Left lung (tissue), 10 donors: ENCODE data around the gene HKDC1. TPM values are rescaled to one million over a fixed set of nuclear protein-coding genes. Genes with fewer than 3 reads are reported as not detected.

Source experiments
- ATAC-seq: fragments of 200-7000 bp; cut with Tn5 transposase; one replicate; pipeline ENCODE4 v1.9.1; 2020; ENCODE audit warnings: moderate library complexity
- DNase-seq, 4 donors: peaks; one replicate each; pipeline ENCODE4 v3.0.0-alpha.2; 2013 to 2020
- H3K27ac ChIP-seq, 2 donors: fragments of 200-600 bp; sonication (generic) in 1 of 2; one replicate each; pipeline versions ENCODE4 v1.5.0 to v1.8.0; 2020 to 2021
- H3K27me3 ChIP-seq, 2 donors: fragments of 200-600 bp; sonication (generic) in 1 of 2; one replicate each; pipeline versions ENCODE4 v1.5.0 to v1.8.0; 2020 to 2021
- H3K36me3 ChIP-seq, 2 donors: fragments of 200-600 bp; sonication (generic) in 1 of 2; one replicate each; pipeline versions ENCODE4 v1.5.0 to v1.8.0; 2020 to 2021
- H3K4me1 ChIP-seq, 2 donors: fragments of 200-600 bp; one replicate each; pipeline ENCODE4 v1.8.0; 2021
- H3K4me3 ChIP-seq, 2 donors: fragments of 200-600 bp; sonication (generic) in 1 of 2; one replicate each; pipeline versions ENCODE4 v1.5.0 to v1.8.0; 2020 to 2021; ENCODE audit warnings: mild to moderate bottlenecking in 1 of 2
- H3K9me3 ChIP-seq, 2 donors: fragments of 200-600 bp; sonication (generic) in 1 of 2; one replicate each; pipeline versions ENCODE4 v1.5.0 to v1.8.0; 2020 to 2021
- intact Hi-C, 2 donors: fragments of 100-400 bp; cut with DNase I; formaldehyde crosslinking; loops; one replicate each; pipeline versions ENCODE4 v1.11.2 to v1.14.2; 2022
- polyA plus RNA-seq, 6 donors: library from polyadenylated mRNA; unstranded; fragments of 120-200 nt; gene quantifications; one replicate each; pipeline ENCODE4 v1.2.1, GENCODE V29; 2013; ENCODE audit not compliant: insufficient read length in 6 of 6
- total RNA-seq, 2 donors: library from RNA; stranded (reverse); fragmentation: NEBNext Ultra II Directional; extraction: Animal tissue kit (Norgen Biotek cat#: 25700); gene quantifications; one replicate each; pipeline ENCODE4 v1.2.1, GENCODE V29; 2021
- TF ChIP-seq, protein P1 (sequence below), 2 donors: fragments of 200-600 bp; sonication (generic) in 1 of 2; IDR thresholded peaks; one replicate each; pipeline versions ENCODE4 v1.5.0 to v1.8.0; 2021; ENCODE audit warnings: antibody characterized with exemption in 2 of 2
- donor health status: DM: no; HTN: yes; CAD: no.
- donor health status: DM: no; HTN: no; CAD: no.

HKDC1 gene
- total and polyA plus RNA-seq, 8 donors = 0.71 to 9.7 (median 4.3) TPM

DNA sequence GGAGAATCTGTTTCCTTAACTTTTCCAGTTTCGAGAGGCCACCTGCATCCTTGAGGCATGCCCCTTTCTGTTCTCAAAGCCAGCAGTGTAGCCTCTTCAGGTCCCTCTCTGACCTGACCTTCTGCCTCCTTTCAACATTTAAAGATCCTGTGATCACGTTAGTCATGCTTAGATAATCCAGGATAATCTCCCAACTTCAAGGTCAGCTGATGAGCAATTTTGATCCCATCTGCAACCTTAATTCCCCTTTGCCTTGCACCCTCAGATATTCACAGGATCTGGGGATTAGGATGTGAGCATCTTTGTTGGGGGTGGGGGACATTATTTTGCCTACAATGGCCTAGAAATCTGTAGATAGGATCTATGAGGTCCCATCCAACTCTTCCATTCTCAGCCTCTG, 8.0 kb downstream of the HKDC1 start:
- intact Hi-C loops = no loop called here
- no peaks in the 10 kb centered on the region for H3K27me3 ChIP-seq
- no peak overlapping the region for H3K27ac ChIP-seq
- H3K36me3 ChIP-seq = no peaks in the 10 kb centered on the region
- DNase-seq (no peak), ATAC-seq (no peak)
- H3K4me1 ChIP-seq = peaks cover 0 to 14% of the 10 kb centered on the region in 2 donors
- TF ChIP-seq, protein P1, sequence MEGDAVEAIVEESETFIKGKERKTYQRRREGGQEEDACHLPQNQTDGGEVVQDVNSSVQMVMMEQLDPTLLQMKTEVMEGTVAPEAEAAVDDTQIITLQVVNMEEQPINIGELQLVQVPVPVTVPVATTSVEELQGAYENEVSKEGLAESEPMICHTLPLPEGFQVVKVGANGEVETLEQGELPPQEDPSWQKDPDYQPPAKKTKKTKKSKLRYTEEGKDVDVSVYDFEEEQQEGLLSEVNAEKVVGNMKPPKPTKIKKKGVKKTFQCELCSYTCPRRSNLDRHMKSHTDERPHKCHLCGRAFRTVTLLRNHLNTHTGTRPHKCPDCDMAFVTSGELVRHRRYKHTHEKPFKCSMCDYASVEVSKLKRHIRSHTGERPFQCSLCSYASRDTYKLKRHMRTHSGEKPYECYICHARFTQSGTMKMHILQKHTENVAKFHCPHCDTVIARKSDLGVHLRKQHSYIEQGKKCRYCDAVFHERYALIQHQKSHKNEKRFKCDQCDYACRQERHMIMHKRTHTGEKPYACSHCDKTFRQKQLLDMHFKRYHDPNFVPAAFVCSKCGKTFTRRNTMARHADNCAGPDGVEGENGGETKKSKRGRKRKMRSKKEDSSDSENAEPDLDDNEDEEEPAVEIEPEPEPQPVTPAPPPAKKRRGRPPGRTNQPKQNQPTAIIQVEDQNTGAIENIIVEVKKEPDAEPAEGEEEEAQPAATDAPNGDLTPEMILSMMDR (IDR thresholded peaks at IDR 0.05) = no peak
- H3K9me3 ChIP-seq = no peaks in the 10 kb centered on the region
- H3K4me3 ChIP-seq = no peak overlapping the region

DNA sequence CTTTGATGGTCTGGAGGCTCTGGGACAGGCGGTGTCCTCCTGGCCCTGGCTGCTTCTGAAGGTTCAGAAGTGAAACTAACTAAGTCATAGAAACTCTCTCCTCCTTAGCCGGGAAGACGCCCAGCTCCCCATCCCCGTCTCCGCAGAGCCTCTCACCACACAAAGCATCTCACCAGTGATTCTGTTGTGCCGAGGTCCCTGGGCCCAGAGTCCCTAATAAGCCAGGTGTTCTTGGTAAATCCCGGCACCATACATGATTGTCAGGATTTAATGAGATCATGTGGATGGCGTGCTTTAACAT, 9.4 kb downstream of the HKDC1 start:
- ATAC-seq (no peak), DNase-seq (no peak)
- no peaks in the 10 kb centered on the region for H3K27me3 ChIP-seq
- H3K36me3 ChIP-seq = no peaks in the 10 kb centered on the region
- H3K27ac ChIP-seq = peak overlapping the region in 1 of 2 donors; percentile 7
- TF ChIP-seq, protein P1 (IDR thresholded peaks at IDR 0.05) = no peak
- H3K4me1 ChIP-seq = peaks cover 0 to 14% of the 10 kb centered on the region in 2 donors
- peak overlapping the region in 1 of 2 donors; percentile 29 for H3K4me3 ChIP-seq
- no peaks in the 10 kb centered on the region for H3K9me3 ChIP-seq
- intact Hi-C loops = no loop called here

DNA sequence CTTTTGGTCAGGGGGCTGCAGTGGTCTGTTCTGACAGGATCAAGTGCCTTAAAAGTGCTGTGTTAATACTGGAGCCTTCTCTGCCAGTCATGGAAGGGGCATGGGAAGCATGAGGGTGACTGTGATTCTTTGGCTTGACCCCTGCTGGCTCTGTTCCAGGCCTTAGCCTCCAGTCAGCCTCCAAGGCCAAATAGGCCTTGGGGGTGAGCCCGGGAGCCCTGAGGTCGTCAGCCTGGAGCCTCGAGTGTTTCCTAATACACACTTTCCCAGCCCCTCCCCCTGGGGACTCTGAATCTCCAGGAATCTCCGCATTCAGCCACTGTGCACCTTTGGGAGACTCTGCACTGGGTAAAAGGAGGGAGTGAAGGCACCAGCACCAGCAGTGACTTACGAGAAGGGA, 10.0 kb downstream of the HKDC1 start:
- no peak overlapping the region for H3K4me3 ChIP-seq
- intact Hi-C loops = loop anchor here (10.0 kb wide), 2 partner anchors 165 to 275 kb away; no protein-coding TSS in a partner anchor

DNA sequence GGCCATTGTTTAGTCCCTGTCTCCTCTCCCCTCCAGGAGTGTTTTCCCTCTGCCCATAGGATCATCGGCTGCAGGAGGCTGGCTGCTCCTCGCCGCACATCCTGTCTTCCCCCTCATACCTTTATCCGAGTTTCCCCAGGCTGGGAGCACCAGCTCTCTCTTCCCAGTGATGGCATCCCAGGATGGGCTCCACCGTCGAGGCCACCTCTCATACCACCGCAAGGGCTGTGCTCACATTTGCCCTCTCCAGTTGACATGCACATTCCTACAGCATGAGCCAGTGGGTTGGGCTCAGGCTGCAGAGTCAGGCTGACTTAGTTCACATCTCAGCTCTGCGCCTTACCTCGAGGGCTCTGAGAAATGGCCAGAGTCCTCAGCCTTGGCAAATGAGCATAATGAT, 12.1 kb downstream of the HKDC1 start:
- H3K27me3 ChIP-seq = no peaks in the 10 kb centered on the region
- intact Hi-C loops = loop anchor here (10.0 kb wide), 2 partner anchors 163 to 273 kb away; no protein-coding TSS in a partner anchor
- no peaks in the 10 kb centered on the region for H3K9me3 ChIP-seq
- H3K27ac ChIP-seq = no peak overlapping the region
- H3K4me3 ChIP-seq = no peak overlapping the region
- H3K4me1 ChIP-seq = peaks cover 0 to 7% of the 10 kb centered on the region in 2 donors
- TF ChIP-seq, protein P1 (IDR thresholded peaks at IDR 0.05) = no peak
- ATAC-seq (peak; percentile 70), DNase-seq (no peak)
- no peaks in the 10 kb centered on the region for H3K36me3 ChIP-seq

More for the DNA sequence above, 10.0 kb downstream of the HKDC1 start:
- Histone ChIP-seq H3K36me3 (no peaks in the 10 kb centered on the region), H3K27me3 (no peaks in the 10 kb centered on the region), H3K27ac (no peak overlapping the region), H3K9me3 (no peaks in the 10 kb centered on the region), H3K4me1 (peaks cover 0 to 13% of the 10 kb centered on the region in 2 donors)
- ATAC-seq = no peak
- TF ChIP-seq, protein P1 (IDR thresholded peaks at IDR 0.05) = no peak
- no peak for DNase-seq

DNA sequence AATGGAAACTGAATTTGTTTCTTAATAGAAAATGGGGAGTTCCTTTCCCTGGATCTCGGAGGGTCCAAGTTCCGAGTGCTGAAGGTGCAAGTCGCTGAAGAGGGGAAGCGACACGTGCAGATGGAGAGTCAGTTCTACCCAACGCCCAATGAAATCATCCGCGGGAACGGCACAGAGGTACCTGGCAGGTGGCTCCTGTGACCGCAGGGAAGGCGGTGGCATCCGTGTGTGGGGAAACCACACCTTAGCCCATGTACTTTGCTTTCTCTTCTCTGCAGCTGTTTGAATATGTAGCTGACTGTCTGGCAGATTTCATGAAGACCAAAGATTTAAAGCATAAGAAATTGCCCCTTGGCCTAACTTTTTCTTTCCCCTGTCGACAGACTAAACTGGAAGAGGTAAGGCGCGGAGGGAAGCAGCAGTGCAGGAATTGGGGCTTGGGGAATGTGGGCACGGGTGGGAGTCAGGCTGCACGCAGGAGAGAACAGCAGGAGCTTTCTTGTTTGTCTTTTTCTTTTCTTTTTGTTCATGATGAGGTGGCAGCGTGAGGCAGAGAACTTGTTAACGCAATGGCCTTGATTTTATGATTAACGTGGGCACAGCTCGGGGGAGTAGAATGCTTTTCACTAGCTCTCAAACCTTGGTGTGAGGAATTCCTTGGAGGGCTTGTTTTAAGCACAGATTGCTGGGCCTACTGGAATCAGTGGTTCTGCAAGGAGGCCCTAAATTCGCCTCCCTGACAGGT, 12.8 kb downstream of the HKDC1 start:
- no peaks in the 10 kb centered on the region for H3K9me3 ChIP-seq
- ATAC-seq (no peak), DNase-seq (no peak)
- intact Hi-C loops = loop anchor here (10.0 kb wide), 2 partner anchors 162 to 272 kb away; no protein-coding TSS in a partner anchor
- TF ChIP-seq, protein P1 (IDR thresholded peaks at IDR 0.05) = no peak
- no peaks in the 10 kb centered on the region for H3K36me3 ChIP-seq
- no peaks in the 10 kb centered on the region for H3K27me3 ChIP-seq
- H3K4me3 ChIP-seq = no peak overlapping the region
- H3K4me1 ChIP-seq = peaks cover 0 to 12% of the 10 kb centered on the region in 2 donors
- no peak overlapping the region for H3K27ac ChIP-seq
